HL-60 (cell line): ENCODE results near the gene NOG.

Experiments
- DNase-seq, 2 experiments: peaks; one replicate each; pipeline ENCODE4 v3.0.0-alpha.2; 2010 to 2020; ENCODE audit warnings: low read depth in 1 of 2, low spot score in 1 of 2
- H3K27ac ChIP-seq: fragments of 250-450 bp; sonication (Bioruptor Pico); replicated peaks from 2 replicates; pipeline ENCODE4 v1.5.1; 2020; ENCODE audit warnings: mild to moderate bottlenecking, moderate library complexity
- H3K27me3 ChIP-seq: fragments of 250-450 bp; sonication (Bioruptor Pico); 2 replicates; pipeline ENCODE4 v1.5.1; 2021; ENCODE audit warnings: mild to moderate bottlenecking, moderate library complexity; ENCODE audit not compliant: insufficient read depth, poor library complexity, severe bottlenecking
- H3K4me3 ChIP-seq: replicated peaks from 2 replicates; pipeline ENCODE4 v1.5.1; 2011; ENCODE audit warnings: mild to moderate bottlenecking, control low read depth, low read length; ENCODE audit not compliant: insufficient read depth
- CTCF ChIP-seq: IDR thresholded peaks from one replicate; pipeline ENCODE4 v1.5.1; 2011; ENCODE audit warnings: low read length, control low read depth, inconsistent platforms; ENCODE audit not compliant: insufficient read depth
- GABPA ChIP-seq: IDR thresholded peaks from 2 replicates; pipeline ENCODE4 v1.6.1; 2012; ENCODE audit warnings: low read depth
- POLR2AphosphoS5 ChIP-seq: IDR thresholded peaks from 2 replicates; pipeline ENCODE4 v1.6.1; 2012; ENCODE audit warnings: low read depth
- REST ChIP-seq: IDR thresholded peaks from 2 replicates; pipeline ENCODE4 v1.6.1; 2012; ENCODE audit warnings: low read depth; ENCODE audit not compliant: insufficient replicate concordance
- SPI1 ChIP-seq: IDR thresholded peaks from 2 replicates; pipeline ENCODE4 v1.6.1; 2012; ENCODE audit warnings: low read depth, mild to moderate bottlenecking, borderline replicate concordance
- long read RNA-seq: library from polyadenylated mRNA; unstranded; transcript quantifications from one replicate; pipeline ENCODE4 v2.0.0, GENCODE V29; 2020

NOG gene
- long read RNA-seq, result 0 reads

- Histone ChIP-seq H3K27me3 (peaks cover 22% of the 10 kb centered on the region), H3K4me3 (peak within 1 kb of the TSS; percentile 53), H3K27ac (peak within 1 kb of the TSS; percentile 30)
- TF ChIP-seq POLR2AphosphoS5, result 0 out of 2 replicates have a peak, but pooled peaks have one; percentile 13
- TF ChIP-seq CTCF, result no peak
- TF ChIP-seq SPI1, result peak; percentile 57; the same call in 1 of the 2 replicates
- TF ChIP-seq REST, result no peak
- no peak for TF ChIP-seq GABPA
- DNase-seq, result peak; percentile 40 to 73
These were observed at the start of gene NOG for GRCh38 chr17:56593646-56594319. TSS of gene NOG (plus strand) at chr17:56593699. CDS start at chr17:56594224, 525 bp downstream.

GRCh38 chr17:56545106-56545505 lies 48.4 kb upstream of the NOG start:
- no peak overlapping the region for H3K4me3 ChIP-seq
- no peaks in the 10 kb centered on the region for H3K27me3 ChIP-seq
- no peak for DNase-seq
- no peak overlapping the region for H3K27ac ChIP-seq
- no peak for TF ChIP-seq GABPA
- no peak for TF ChIP-seq SPI1
- TF ChIP-seq REST, result no peak
- no peak for TF ChIP-seq POLR2AphosphoS5
- no peak for TF ChIP-seq CTCF

GRCh38 chr17:56545930-56546329 lies 47.6 kb upstream of the NOG start:
- H3K4me3 ChIP-seq, result no peak overlapping the region
- H3K27me3 ChIP-seq, result no peaks in the 10 kb centered on the region
- DNase-seq, result no peak
- no peak for TF ChIP-seq SPI1
- no peak for TF ChIP-seq GABPA
- no peak for TF ChIP-seq REST
- no peak for TF ChIP-seq CTCF
- no peak for TF ChIP-seq POLR2AphosphoS5
- H3K27ac ChIP-seq, result no peak overlapping the region
